CD4-positive, alpha-beta T cell treated with Interleukin-10 for 1 hour (primary cell): Measurements from ENCODE around the gene TRAF3IP3.

Source experiments
- DNase-seq: peaks from one replicate; pipeline ENCODE4 v3.0.0-alpha.2; 2020

The TRAF3IP3 gene

DNA sequence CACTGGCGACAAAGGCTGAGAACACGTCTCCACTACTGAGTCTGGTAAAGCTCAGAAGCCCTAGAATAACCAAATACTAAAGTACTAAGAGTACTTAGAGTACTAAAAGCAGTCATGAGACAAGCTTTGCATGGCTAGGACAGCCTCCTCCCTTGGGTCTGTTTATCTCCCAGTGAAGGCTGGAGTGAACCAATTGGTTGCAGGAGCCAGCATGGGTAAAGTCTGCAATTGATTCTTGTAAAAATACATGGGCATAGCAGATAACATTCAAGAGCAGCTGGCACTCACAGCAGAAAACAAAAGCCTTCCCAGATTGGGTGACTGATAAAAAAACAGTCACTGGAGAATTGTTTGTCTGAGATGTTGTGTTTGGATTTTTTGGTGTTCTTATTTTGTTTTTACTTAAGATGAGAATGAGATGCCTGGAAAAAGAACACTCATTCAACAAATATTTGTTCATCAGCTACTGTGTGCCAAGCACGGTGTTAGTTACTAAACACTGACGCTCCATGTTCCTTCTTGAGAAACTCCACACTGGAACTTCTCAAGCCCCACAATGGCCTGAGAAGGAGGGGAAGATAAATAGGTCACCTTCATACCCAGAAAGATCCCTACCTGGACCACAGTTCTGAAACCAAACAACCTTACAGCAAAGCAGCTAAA is 46.4 kb downstream of the TRAF3IP3 start:
- DNase-seq, result no peak

DNA sequence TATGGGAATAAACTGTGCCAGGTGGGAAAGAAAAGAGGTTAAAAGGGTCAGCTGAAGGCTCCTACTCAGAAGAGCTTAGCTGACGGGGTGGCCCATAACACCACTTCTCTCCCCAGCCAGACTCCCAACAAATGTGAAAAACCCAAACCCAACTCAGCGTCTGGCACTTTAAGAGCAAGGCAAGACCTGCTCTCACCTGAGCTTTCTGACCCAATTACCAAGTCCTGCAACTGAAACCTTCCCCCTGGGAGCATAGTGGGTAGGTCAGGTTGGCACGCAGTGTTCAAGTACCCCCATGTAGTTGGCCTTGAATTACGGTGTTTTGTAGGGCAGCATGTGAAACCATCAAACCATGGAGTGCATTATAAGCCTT is 46.9 kb downstream of the TRAF3IP3 start:
- DNase-seq, result no peak

DNA sequence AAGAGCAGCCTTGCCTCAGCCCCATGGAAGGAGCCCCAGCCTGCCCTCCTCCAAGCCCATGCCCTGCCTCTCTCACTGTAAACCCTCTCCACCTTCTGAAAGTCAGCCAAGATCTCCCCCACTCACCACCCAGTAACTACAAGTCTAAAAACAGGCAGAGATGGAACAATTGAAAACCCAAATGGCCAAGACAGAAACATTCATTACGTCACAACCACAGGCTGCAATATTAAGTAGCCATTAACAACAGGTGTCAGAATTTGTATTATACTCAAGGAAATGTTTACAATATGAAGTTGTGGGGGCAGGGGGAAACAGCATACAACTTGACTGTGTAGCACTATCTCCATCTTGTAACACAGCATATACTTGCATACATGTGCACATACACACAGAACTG is 47.7 kb downstream of the TRAF3IP3 start:
- no peak for DNase-seq

DNA sequence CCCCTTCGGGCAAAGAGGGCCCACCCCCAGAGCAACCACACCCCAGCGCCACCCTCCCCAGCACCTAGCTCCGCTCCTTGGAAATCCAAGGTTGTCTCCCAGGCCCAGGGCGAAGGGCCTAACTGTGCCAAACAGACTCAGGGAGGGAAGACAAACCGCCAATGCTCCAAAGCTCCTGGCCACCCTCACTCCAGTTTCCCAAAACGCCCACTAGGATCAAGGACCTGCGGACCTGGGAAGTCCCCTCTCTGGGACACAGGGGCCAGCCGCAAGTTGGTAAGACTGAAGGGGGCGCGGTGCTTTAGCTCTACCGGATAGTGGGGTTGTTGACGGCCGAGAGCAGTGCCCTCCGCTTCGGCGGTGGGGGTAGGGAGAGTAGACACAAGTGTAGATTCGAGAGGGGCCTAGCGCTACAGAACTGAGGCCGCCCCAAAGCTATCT is 49.5 kb downstream of the TRAF3IP3 start:
- no peak for DNase-seq

DNA sequence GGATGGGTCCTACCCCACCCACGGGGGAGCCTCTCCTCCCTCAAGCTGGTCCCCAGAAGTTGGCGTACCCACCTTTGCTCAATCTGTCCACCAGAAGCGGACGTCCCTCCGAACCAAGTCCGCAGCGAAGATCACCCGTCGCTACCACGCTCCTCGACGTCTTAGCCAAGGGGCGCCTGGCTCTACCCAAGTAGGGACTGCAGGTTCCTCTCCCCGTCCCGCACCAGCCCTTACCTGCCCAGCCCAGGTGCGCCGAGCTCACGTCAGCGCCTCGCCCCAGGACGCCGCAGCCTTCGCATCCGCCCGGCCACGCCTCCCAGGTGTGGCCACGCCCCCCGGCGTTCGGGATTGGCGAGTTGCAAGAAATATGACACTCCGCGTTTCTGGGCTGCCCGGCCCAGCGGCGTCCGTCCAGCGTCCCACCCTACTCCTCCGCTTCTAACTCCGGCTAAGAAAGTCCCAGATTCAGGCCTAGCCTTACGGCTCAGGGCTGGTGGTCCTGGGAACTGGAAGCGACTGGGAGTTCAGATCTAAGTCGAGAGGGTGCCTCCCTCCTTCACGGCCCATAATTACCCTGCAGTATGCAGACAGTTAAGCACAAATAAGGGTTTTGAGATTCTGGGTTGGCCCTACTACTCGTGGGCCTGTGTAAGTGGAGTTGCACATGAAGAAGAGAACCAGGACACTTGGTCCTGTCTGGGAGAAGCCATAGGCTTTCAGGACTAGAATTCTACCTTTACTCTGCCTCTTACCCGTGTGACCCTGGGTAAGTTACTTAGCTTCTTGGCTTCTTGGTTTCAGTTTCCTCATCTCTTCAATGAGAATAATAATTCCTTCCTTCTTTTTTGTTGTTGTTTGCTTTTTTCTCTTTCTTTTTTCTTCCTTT is 50.3 kb downstream of the TRAF3IP3 start, which contains the start of gene IRF6:
Gene IRF6, minus strand, starts transcription at position 268 of the 886 bp plus-strand sequence. CDS start 4,729 bp downstream, outside the sequence.
- peak; percentile 84 for DNase-seq

DNA sequence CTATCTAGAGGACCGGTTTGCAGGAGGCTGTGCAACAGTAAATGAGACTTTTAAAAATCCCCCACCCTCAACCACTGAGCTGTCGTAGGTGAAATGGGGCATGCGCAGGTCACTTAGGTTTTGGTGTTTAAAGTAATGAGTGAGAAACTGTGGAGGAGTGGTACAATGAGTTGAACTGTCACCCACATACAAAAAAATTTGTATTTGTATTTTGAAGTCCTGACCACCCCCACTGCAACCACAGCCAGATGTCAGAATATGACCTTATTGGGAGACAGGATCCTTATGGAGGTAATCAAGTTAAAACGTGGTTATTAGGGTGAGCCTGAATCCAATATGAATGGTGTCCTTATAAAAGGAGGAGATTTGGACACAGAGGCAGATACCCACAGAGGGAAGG is 51.7 kb downstream of the TRAF3IP3 start:
- DNase-seq, result no peak

DNA sequence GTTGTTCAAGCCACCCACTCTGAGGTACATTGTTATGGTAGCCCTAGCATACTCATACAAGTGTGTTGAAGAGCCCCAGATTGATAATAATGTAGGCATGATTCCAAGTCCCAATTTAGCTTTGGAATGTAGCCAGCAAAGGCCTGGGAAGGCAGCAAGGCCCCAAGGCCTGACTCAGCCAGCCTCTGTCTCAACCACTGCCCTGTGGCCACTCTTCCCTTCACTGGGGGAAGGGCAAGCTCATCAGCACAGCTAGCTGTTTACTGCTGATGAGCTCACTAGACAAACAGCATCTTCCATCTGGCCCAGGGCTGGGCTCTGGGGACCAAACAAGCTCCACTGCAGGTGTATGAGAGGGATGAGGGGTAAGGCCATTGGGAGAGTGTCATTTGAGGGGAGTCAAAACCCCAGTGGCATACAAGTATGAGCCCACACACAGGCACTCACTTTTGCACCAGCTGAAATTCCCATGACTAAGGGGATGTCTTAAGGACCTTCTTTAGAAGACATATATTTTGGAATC is 52.3 kb downstream of the TRAF3IP3 start:
- DNase-seq, result no peak

DNA sequence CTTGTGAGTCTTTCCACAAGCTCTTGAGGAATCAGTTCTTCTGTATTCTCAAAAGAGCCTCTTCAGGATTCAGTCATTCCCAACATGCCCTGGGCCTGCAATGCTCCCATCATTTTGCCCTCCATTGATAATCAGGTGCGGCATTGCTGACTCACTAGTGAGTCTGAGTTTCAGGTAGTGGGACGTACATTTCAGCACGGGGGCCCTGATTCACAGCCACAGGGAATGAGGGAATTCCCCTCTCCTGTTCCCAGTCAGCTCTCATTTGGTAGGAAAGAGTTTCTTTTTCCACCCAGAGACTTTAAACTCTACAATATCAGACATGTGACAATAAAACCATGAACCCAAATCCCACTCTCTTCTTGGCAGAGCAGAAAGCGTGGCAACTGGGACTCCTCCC is 53.8 kb downstream of the TRAF3IP3 start:
- no peak for DNase-seq

DNA sequence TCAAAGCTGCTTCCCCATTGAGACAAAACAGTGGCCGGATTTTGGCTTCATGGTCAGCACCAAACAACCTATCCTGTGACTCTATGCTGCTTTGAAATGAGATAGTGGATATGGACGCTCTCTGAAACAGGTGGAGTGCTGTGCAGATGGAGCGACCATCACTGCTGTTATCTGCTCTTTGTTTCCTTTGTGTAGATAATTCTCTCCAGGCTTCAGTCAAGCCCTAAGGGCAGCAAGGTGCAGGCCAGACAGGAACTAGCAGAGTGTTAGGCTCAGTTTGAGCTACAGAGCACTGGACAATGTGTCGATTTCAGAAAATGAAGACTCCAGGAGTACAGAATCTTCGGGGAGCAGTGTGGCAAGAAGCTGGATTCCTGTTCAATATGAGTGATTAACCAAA is 54.9 kb downstream of the TRAF3IP3 start:
- no peak for DNase-seq

DNA sequence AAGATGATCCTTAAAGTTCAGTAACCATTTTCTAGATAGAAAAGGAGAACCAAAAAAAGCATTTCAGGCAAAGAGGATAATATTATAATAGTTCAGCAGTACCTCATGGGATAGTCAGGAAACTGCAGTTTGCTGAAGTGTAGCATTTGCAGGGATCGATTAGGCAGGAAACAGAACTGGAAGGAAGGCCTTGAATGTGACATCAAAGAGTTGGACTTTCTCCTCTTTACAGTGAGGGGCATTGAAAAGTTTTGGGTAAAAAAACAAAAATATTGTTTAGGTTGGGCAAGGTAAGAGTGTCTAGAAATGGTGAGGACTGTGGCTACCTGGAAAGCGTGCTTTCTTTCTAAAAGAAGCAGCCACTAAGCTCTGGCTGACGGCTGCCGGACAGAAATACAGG is 58.0 kb downstream of the TRAF3IP3 start:
- DNase-seq, result no peak

DNA sequence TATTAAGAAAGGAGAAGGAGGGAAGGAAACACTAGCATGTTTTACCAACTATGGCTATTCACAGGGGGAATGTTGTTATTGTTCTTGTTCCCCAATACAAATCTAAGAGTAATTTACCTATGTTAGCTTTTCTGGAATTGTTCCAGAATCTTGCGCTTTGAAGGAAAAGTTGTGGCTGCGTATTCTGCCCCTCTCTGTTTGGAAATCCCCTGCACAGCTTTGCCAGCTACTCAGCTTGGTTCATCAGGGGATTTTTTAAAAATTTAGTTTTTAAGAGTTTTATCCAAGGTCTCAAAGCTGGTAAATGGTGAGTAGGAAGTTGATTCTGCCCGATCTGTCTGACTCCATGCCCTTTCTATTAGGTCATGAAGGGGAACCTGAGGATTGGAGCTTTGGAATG is 59.6 kb downstream of the TRAF3IP3 start:
- peak; percentile 10 for DNase-seq

DNA sequence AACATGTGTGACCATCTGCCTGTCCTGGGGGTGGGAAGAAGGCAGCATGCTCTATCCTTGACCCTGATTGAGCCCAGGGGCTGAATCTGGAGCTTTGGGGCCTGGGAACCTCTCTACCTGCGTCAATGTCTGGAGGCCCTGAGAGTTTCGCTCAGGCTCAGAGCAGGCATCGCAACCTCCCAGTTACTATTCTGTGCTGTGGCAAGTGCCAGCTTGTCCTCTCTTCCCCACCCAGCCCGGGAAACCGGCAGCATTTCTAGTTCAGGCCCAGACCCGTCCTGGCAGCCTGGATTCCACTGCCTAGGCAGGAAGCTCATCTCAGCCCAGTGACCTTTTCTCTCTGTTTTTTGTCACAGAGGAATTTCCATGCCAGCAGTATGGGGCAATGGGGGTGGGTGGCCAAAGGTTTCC is 60.1 kb downstream of the TRAF3IP3 start:
- DNase-seq, result no peak

DNA sequence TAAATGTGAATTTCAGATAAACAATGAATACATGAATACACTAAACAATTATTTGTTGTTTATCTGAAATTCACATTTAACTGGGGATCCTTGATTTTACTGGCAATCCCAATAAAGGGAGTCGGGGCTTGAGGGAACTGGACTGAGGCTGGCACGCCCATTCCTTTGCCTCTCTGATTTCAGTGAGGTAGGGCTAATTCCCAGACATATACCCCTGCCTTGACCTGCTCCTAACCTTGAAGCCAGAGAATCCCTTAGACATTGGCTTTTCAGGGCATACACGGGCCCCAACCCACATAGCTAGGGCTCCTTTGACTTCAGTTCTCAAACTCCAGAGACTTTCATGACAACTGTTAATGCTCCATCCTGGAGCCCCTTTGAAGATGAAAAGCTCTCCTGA is 61.1 kb downstream of the TRAF3IP3 start:
- DNase-seq, result no peak

DNA sequence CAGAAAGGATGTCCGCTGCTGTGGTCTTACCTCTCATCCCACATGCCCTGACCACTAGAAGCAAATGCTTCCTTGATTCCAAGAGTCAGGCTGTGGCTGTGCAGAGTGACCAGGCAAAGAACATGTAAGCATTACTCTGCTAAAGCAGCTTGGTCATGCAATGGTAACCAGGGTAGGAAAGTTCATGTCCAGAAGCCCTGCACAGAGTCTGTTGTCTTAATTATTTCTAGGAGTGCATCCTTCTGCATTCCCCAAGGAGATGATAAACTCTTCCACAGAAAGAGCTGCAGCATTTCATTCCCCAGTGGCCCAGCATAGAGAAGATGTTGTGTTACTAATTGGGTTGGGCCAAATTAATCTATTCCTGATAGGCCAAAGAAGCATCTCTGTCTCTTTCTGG is 61.8 kb downstream of the TRAF3IP3 start:
- DNase-seq, result no peak

DNA sequence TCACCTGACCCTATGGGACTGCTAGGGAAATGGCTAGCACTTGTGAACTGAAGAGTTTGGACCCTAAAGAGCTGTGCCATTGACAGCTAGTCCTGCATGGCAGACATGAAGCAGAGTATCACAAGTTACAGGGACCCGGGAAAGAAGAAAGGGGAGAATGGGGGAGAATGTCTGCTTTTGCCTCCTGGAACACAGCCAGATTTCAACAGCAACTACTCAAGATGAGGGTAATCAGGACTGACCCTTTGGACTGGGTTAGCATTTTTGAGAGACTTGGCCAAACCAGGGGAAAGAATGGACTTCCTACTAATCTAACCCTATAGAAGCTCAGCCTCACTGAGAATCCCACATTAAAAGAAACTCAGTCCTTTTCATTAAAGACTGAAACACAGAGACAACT is 63.2 kb downstream of the TRAF3IP3 start:
- DNase-seq, result no peak

DNA sequence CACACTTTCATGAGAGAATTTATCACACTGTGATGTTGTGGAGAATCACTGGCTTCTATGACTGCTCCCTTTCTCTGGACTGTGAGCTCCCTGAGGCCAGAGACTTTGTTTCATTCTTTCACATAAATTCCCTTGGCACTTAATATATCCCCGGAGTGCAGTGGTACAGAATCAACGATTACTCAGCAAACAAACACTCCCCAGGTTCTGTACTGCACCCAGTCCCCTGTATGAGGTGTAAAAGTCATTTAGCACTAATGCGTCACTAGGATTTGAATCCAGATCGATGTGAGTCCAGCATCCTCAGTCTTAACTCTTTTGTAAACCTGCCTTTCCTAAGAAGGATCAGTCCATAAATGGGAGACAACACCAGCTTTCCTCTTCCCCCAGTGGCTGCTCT is 65.1 kb downstream of the TRAF3IP3 start:
- DNase-seq, result no peak

DNA sequence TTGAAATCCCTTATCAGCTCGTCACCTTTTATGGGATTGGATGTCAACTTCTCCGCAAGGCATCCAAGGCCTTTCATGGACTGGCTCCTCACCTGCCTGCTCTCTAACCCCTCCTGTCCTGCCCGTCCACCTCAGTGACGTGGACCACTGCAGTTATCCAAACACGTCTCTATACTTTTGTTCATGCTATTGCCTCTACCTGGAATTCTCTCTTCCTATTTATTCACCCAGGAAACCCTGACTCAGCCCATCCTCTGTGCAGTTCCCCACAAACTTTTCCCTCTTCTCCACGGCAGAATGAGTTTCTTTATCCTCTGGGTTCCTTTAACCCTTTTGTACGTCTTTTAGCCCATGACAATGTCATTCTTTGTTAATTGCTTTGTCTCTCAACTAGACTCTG is 66.9 kb downstream of the TRAF3IP3 start:
- no peak for DNase-seq

DNA sequence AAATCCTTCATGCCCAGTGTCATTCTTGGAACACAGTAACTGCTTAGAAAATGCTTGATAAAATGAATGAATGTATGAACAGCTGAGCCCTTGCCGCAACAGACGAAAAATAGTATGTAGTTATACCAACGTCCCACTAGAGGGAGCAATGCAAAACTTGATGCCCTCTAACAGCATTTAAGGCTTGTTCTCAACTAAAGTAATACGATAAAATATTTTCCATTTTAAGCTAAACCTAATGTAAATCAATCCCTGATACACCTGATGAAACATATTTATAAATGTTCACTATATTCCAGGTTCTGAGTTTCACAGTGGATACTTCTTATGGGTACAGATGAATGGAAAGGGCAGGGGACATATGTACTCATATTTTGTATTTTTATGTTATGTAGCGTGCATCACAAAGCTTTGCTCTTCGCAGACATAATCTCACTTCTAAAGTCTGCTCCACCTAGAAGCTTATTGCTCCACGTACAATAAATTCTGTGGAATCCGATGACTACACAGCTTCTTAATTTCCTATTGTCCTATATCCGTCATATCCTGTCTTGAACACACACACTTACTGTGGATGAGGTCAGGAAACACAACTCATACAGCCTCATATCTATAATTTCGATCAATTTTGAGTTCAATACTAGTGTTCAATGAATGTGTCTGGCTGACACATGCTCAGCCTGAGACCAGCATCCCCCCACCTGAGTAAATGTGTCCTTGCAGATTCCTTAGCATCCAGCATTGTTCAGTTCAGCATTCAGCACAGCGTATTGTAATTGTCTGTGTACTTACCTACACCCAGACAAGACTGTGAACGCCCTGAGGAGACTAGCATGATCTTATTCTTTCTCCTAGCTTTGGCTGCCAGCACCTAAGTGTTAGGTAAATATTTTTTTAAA is 67.5 kb downstream of the TRAF3IP3 start:
- peak; percentile 64 for DNase-seq

DNA sequence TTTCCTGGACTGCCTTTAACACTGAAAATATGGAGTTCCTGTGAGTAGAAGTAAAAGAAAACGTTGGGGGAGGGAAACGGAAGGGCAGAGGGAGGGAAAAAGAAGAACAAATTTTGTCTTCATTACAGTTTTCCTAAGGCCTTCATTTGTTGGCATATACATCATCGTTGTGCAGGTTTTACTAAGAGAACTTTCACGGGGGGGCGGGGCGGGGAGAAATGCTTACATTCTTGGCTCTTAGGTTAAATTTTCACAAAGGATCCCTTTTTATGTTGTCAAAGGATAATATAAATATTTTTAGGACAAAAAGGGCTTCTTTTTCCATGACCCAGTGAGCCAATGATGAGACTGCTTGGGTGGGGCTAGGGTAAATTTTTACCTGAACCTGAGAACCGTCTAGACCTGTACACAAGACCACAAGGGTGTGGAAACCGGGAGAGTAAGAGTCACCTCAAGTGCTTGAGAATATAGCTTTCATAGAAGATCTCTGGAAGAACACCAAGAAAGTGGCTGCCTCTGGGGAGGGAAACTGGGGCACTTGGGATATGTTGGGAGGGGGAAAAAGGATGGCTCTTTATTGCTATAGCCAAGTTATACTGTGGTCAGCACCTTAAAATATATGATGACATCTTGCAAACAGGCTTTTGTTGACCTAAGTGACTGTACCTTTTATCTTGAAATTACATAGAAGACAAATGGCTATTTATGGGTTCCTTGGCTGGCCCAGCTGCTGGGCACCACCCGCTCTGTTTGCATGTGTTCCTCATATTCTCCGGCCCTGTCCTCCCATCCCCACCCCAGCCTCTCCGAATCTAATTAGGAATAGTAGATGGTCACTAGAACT is 70.0 kb downstream of the TRAF3IP3 start:
- no peak for DNase-seq

DNA sequence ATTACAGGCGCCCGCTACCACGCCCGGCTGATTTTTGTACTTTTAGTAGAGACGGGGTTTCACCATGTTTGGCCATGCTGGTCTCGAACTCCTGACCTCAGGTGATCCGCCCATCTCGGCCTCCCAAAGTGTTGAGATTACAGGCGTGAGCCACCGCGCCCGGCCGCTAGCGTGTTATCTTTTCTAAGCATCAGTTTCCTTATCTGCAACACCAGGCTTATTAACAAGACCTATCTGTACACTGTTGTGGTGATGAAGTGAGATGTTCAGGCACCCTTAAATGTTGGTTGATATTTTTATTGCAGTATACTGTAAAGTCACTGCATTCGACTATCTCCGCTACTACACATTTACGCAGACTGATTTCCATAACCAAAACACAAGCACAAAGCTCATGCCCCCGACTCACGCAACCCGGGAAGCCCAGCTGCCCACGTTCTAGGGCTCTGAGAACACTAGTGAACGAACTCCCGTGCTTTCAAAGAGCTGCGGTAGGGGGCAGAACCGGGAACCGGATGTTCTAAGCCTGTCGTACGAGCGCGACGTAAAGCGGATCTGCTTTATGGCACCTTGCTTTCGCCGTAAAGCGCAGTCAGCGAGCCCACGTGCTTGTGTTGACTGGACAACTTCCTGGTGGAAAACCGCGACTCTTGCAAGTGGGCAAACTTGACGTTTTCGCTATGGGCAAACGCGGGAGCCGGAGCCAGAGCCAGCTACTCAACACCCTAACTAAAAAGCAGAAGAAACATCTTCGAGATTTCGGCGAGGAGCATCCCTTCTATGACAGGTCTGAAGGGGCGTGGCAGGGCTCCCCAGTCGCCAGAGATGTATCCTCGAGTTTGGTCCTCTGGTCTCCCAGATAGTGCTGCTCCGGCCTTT is 71.8 kb downstream of the TRAF3IP3 start, which contains the start of gene UTP25:
Gene UTP25, plus strand, starts transcription at position 589 of the 879 bp plus-strand sequence. Its CDS starts 92 bp downstream, at position 681.
- peak; percentile 95 for DNase-seq

DNA sequence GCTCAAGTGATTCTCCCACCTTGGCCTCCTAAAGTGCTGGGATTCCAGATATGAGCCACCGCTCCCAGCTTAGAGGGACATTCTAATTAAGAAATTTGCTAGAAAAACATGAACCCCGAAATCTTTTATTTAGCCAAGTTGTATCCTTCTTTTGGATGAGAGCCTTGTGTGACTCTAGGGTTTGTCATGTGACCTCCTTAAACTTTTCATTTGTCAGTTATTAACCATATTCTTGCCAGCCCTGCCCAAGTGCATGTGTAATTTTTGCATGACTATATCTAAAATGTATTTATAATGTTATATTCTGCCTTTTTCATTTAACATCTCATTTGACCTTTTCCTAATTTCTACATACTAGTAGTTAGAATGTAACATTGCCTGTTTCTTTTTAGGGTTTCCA is 73.9 kb downstream of the TRAF3IP3 start:
- DNase-seq, result no peak
